HepG2 (cell line): ENCODE data around the gene HSPA1L. TPM values are rescaled to one million over a fixed set of nuclear protein-coding genes. Genes with fewer than 3 reads are reported as not detected.

Experiments
- ATF7 ChIP-seq, 2 experiments: fragments of 450-650 bp in 1 of 2; sonication (generic) in 1 of 2; formaldehyde crosslinking in 1 of 2; IDR thresholded peaks; 2 replicates each; pipeline versions ENCODE4 v1.4.0 to v1.6.1; 2016 to 2020; ENCODE audit warnings: antibody characterized with exemption in 1 of 2, mild to moderate bottlenecking in 1 of 2, missing genetic modification reagents in 1 of 2
- ATRX ChIP-seq: sonication (generic); formaldehyde crosslinking; IDR thresholded peaks from 2 replicates; pipeline ENCODE4 v1.4.0; 2020; ENCODE audit warnings: missing genetic modification reagents, borderline replicate concordance
- BATF2 ChIP-seq: sonication (generic); formaldehyde crosslinking; IDR thresholded peaks from 2 replicates; pipeline ENCODE4 v1.8.0; 2022; ENCODE audit warnings: mild to moderate bottlenecking, missing genetic modification reagents, moderate library complexity
- CBX1 ChIP-seq: IDR thresholded peaks from one replicate; pipeline ENCODE4 v1.6.1; 2016; ENCODE audit warnings: antibody characterized with exemption, low read depth
- CCAR2 ChIP-seq: fragments of 200-400 bp; formaldehyde crosslinking; optimal IDR thresholded peaks from 2 replicates; pipeline ENCODE3; 2018; ENCODE audit warnings: low read depth, mild to moderate bottlenecking, low read length, moderate library complexity
- ELF4 ChIP-seq: sonication (generic); formaldehyde crosslinking; IDR thresholded peaks from 2 replicates; pipeline ENCODE4 v1.5.0; 2020; ENCODE audit warnings: missing genetic modification reagents, mild to moderate bottlenecking, moderate library complexity, borderline replicate concordance
- FOXJ3 ChIP-seq: sonication (generic); formaldehyde crosslinking; IDR thresholded peaks from 2 replicates; pipeline ENCODE4 v1.4.0; 2020; ENCODE audit warnings: missing genetic modification reagents, mild to moderate bottlenecking, borderline replicate concordance
- HHEX ChIP-seq: IDR thresholded peaks from 2 replicates; pipeline ENCODE4 v1.6.1; 2016; ENCODE audit warnings: control low read depth
- HNF4G ChIP-seq, 2 experiments: sonication (generic) in 1 of 2; formaldehyde crosslinking in 1 of 2; IDR thresholded peaks; 2 replicates each; pipeline versions ENCODE4 v1.4.0 to v1.6.1; 2011 to 2020; ENCODE audit warnings: borderline replicate concordance in 2 of 2, low read depth in 2 of 2, mild to moderate bottlenecking in 2 of 2, low read length in 1 of 2, missing genetic modification reagents in 1 of 2, moderate library complexity in 1 of 2
- KDM2A ChIP-seq: sonication (generic); formaldehyde crosslinking; IDR thresholded peaks from 2 replicates; pipeline ENCODE4 v1.4.0; 2020; ENCODE audit warnings: low read depth, missing genetic modification reagents, borderline replicate concordance
- MAFK ChIP-seq, 2 experiments: IDR thresholded peaks in 1 of 2; conservative IDR thresholded peaks in 1 of 2; 2 replicates each; pipeline ENCODE4 v1.6.1; 2011; ENCODE audit warnings: improper control_type of control experiment in 2 of 2, low read length in 2 of 2
- MATR3 ChIP-seq: sonication (generic); formaldehyde crosslinking; IDR thresholded peaks from 2 replicates; pipeline ENCODE4 v1.4.0; 2020; ENCODE audit warnings: missing genetic modification reagents
- MYNN ChIP-seq: sonication (generic); formaldehyde crosslinking; IDR thresholded peaks from 2 replicates; pipeline ENCODE4 v1.4.0; 2020; ENCODE audit warnings: mild to moderate bottlenecking, low read depth, missing genetic modification reagents
- PHF5A ChIP-seq: IDR thresholded peaks from one replicate; pipeline ENCODE4 v1.6.1; 2018; ENCODE audit warnings: low read depth, missing genetic modification reagents; ENCODE audit not compliant: unreplicated experiment
- SMAD1 ChIP-seq: sonication (generic); formaldehyde crosslinking; IDR thresholded peaks from 2 replicates; pipeline ENCODE4 v1.4.0; 2020; ENCODE audit warnings: missing genetic modification reagents, low read depth, mild to moderate bottlenecking, borderline replicate concordance
- SNRNP70 ChIP-seq: fragments of 200-400 bp; formaldehyde crosslinking; IDR thresholded peaks from 2 replicates; pipeline ENCODE4 v1.6.1; 2017; ENCODE audit warnings: mild to moderate bottlenecking, low read depth, low read length, moderate library complexity
- SP2 ChIP-seq: sonication (generic); formaldehyde crosslinking; IDR thresholded peaks from 2 replicates; pipeline ENCODE4 v1.5.1; 2020; ENCODE audit warnings: mild to moderate bottlenecking, missing genetic modification reagents
- TAF15 ChIP-seq: fragments of 200-400 bp; formaldehyde crosslinking; IDR thresholded peaks from one replicate; pipeline ENCODE4 v1.6.1; 2018; ENCODE audit warnings: mild to moderate bottlenecking, low read depth, low read length; ENCODE audit not compliant: poor library complexity, severe bottlenecking
- TBL1XR1 ChIP-seq: fragments of 150-350 bp; IDR thresholded peaks from 2 replicates; pipeline ENCODE4 v1.6.1; 2014; ENCODE audit warnings: borderline replicate concordance, low read length; ENCODE audit not compliant: partially characterized antibody
- ZNF138 ChIP-seq: sonication (generic); formaldehyde crosslinking; IDR thresholded peaks from 2 replicates; pipeline ENCODE4 v1.5.0; 2020; ENCODE audit warnings: mild to moderate bottlenecking, low read depth, missing genetic modification reagents
- ZNF30 ChIP-seq: sonication (generic); formaldehyde crosslinking; IDR thresholded peaks from 2 replicates; pipeline ENCODE4 v1.5.0; 2020; ENCODE audit warnings: mild to moderate bottlenecking, missing genetic modification reagents
- ZNF512B ChIP-seq: sonication (generic); formaldehyde crosslinking; IDR thresholded peaks from 2 replicates; pipeline ENCODE4 v1.5.1; 2020; ENCODE audit warnings: missing genetic modification reagents, mild to moderate bottlenecking, borderline replicate concordance
- ZNF605 ChIP-seq: sonication (generic); formaldehyde crosslinking; IDR thresholded peaks from 2 replicates; pipeline ENCODE4 v1.8.0; 2022; ENCODE audit warnings: mild to moderate bottlenecking, missing genetic modification reagents
- ZNF615 ChIP-seq: sonication (generic); formaldehyde crosslinking; IDR thresholded peaks from 2 replicates; pipeline ENCODE4 v1.5.0; 2020; ENCODE audit warnings: mild to moderate bottlenecking, missing genetic modification reagents, borderline replicate concordance
- polyA plus RNA-seq, 8 experiments: library from polyadenylated mRNA; depleted of rRNA in 3 of 8; stranded (reverse) in 7 of 8; unstranded in 1 of 8; fragments of >200 nt; fragmentation: Illumina TruSeq in 4 of 8; extraction: Trizol in 4 of 8; gene quantifications; 2 replicates each; pipeline versions ENCODE4 v1.2.1 to v1.2.3, GENCODE V29; 2011 to 2016; ENCODE audit warnings: low read depth in 4 of 8, missing spikeins in 1 of 8, mixed read lengths in 1 of 8; ENCODE audit not compliant: insufficient read depth in 1 of 8
- total RNA-seq, 5 experiments: library from RNA; depleted of rRNA; stranded (reverse); fragments of >200 nt; fragmentation: Illumina TruSeq; extraction: Trizol; gene quantifications; 2 replicates each; pipeline ENCODE4 v1.2.3, GENCODE V29; 2016; ENCODE audit warnings: low read depth in 1 of 5

HSPA1L gene
- total and polyA plus RNA-seq, 2 of the 13 experiments (the other 11 are each of a cell fraction or from before 2014, with no cell fraction given) = 0.55 to 1.0 TPM

GRCh38 chr6:31815025-31815838, at the start of gene HSPA1L, which contains the start of gene HSPA1A (continued):
- TF ChIP-seq ZNF512B (CRISPR knock-in tag) (no peak), SP2 (CRISPR knock-in tag) (peak; percentile 81), HHEX (CRISPR knock-in tag) (no peak), TBL1XR1 (no peak), CCAR2 (no peak), ZNF605 (peak; percentile 54; the same call in 1 of the 2 replicates), MAFK (conservative IDR thresholded peaks at IDR 0.05 in 1 of 2, IDR thresholded peaks at IDR 0.05 in 1 of 2; ENCODE audit: low read length in 2 of 2) (no peak), SNRNP70 (no peak), KDM2A (CRISPR knock-in tag) (peak; percentile 49; the same call in 1 of the 2 replicates), TAF15 (no peak), CBX1 (no peak), HNF4G (IDR thresholded peaks at IDR 0.05; ENCODE audit: borderline replicate concordance, low read depth, low read length) (no peak), HNF4G (CRISPR knock-in tag; IDR thresholded peaks at IDR 0.05; ENCODE audit: borderline replicate concordance, low read depth) (no peak), ZNF138 (CRISPR knock-in tag) (no peak), ELF4 (CRISPR knock-in tag) (no peak), ZNF30 (CRISPR knock-in tag) (no peak), SMAD1 (CRISPR knock-in tag) (no peak), MATR3 (no peak), FOXJ3 (CRISPR knock-in tag) (no peak), ATF7 (IDR thresholded peaks at IDR 0.05) (no peak), ATF7 (CRISPR knock-in tag; IDR thresholded peaks at IDR 0.05) (no peak), BATF2 (CRISPR knock-in tag) (0 out of 2 replicates have a peak, but pooled peaks have one; percentile 64), ZNF615 (CRISPR knock-in tag) (no peak), ATRX (CRISPR knock-in tag) (no peak), PHF5A (CRISPR knock-in tag) (no peak), MYNN (CRISPR knock-in tag) (no peak)
